ENCODE results near the gene AKR1C1. TPM values are rescaled to one million over a fixed set of nuclear protein-coding genes. Genes with fewer than 3 reads are reported as not detected.

The AKR1C1 gene
- total and polyA plus RNA-seq, 2 of the 4 experiments (the other 2 are of a cell fraction): 5.0 to 5.4 TPM

GRCh38 chr10:4984223-4984622 lies 21.0 kb downstream of the AKR1C1 start:
- no peak overlapping the region for H4K5ac ChIP-seq (ENCODE audit: low read depth, low read length)
- no peak overlapping the region for H2AK5ac ChIP-seq (ENCODE audit: low read depth, low read length)
- in situ Hi-C loops (cut with MboI; ENCODE audit: low sequenced_read_pairs): no loop called here
- no peak overlapping the region for H3K18ac ChIP-seq (ENCODE audit: low read depth, low read length)
- no peaks in the 10 kb centered on the region for H3K9me3 ChIP-seq (ENCODE audit: control insufficient read depth, insufficient read depth, low read length)
- H2BK20ac ChIP-seq (ENCODE audit: low read depth, low read length): no peak overlapping the region
- no peaks in the 10 kb centered on the region for H3K36me3 ChIP-seq (ENCODE audit: control insufficient read depth, insufficient read depth, low read length)
- ATAC-seq (ENCODE audit: low read depth) (no peak), DNase-seq (no peak)
- no peak overlapping the region for H3K14ac ChIP-seq (replicated peaks; ENCODE audit: low read depth, low read length)
- no peak for TF ChIP-seq CEBPB (IDR thresholded peaks at IDR 0.05; ENCODE audit: low read depth, low read length)
- no peak for TF ChIP-seq CHD1 (IDR thresholded peaks at IDR 0.05; ENCODE audit: low read depth, low read length)
- no peak for TF ChIP-seq SMC3 (IDR thresholded peaks at IDR 0.05; ENCODE audit: low read depth, low read length)
- TF ChIP-seq CTCF (conservative IDR thresholded peaks at IDR 0.05; ENCODE audit: low read depth, low read length): no peak
- no peak for TF ChIP-seq MXI1 (IDR thresholded peaks at IDR 0.05; ENCODE audit: borderline replicate concordance, low read depth, low read length)
- no peak for TF ChIP-seq RCOR1 (IDR thresholded peaks at IDR 0.05; ENCODE audit: insufficient replicate concordance, low read length)
- no peak for TF ChIP-seq RAD21 (IDR thresholded peaks at IDR 0.05; ENCODE audit: low read length)
- no peak for TF ChIP-seq MAZ (IDR thresholded peaks at IDR 0.05; ENCODE audit: borderline replicate concordance, low read depth, low read length)
- no peak for TF ChIP-seq MAFK (IDR thresholded peaks at IDR 0.05; ENCODE audit: low read depth, low read length)
- no peak for TF ChIP-seq POLR2A (IDR thresholded peaks at IDR 0.05; ENCODE audit: low read depth, low read length)
- TF ChIP-seq RFX5 (IDR thresholded peaks at IDR 0.05; ENCODE audit: low read depth, low read length): no peak
- no peak for TF ChIP-seq NFE2L2 (IDR thresholded peaks at IDR 0.05; ENCODE audit: low read depth, low read length)
- TF ChIP-seq USF2 (IDR thresholded peaks at IDR 0.05; ENCODE audit: low read depth, low read length): no peak
- no peak overlapping the region for H2AK9ac ChIP-seq (replicated peaks; ENCODE audit: low read depth, low read length, poor library complexity)
- no peak overlapping the region for H2BK15ac ChIP-seq (ENCODE audit: low read depth, low read length)
- no peak overlapping the region for H3K4me2 ChIP-seq (ENCODE audit: low read depth, low read length)
- H4K20me1 ChIP-seq (ENCODE audit: insufficient read depth, low read length): no peaks in the 10 kb centered on the region
- no peak overlapping the region for H3K23ac ChIP-seq (ENCODE audit: low read depth, low read length)
- no peak overlapping the region for H3K27ac ChIP-seq (ENCODE audit: insufficient read depth, low read length)
- intact Hi-C loops (cut with micrococcal nuclease): no loop called here
- H4K91ac ChIP-seq (ENCODE audit: insufficient read depth, low read depth, low read length): no peak overlapping the region
- H3K56ac ChIP-seq (ENCODE audit: extremely low read depth, insufficient read depth, low read length): no peak overlapping the region
- no TSS peak for BruUV-seq (replicated peaks)
- CTCF ChIA-PET: interaction anchor here (2.0 kb wide), 1 partner anchor 134 kb away, joined by 7 read pairs; no protein-coding TSS in a partner anchor
- dilution Hi-C loops (cut with HindIII; ENCODE audit: low sequenced_read_pairs, unreplicated experiment): no loop called here
- H3K79me1 ChIP-seq (ENCODE audit: low read depth in 1 of 2, low read length in 2 of 2): no peaks in the 10 kb centered on the region
- no peak overlapping the region for H3K4ac ChIP-seq (ENCODE audit: low read depth, low read length)
- no peak overlapping the region for H3K4me3 ChIP-seq (ENCODE audit: insufficient read depth, low read depth, low read length)
- POLR2A ChIA-PET (ENCODE audit: unreplicated experiment): no interaction called here
- H3K9me1 ChIP-seq (ENCODE audit: insufficient read depth, low read length): no peaks in the 10 kb centered on the region
- H3K4me1 ChIP-seq (ENCODE audit: control insufficient read depth, insufficient read depth, low read length): peaks cover 4% of the 10 kb centered on the region; the same call in 1 of the 2 replicates
- no peak overlapping the region for H2BK5ac ChIP-seq (ENCODE audit: low read depth, low read length, poor library complexity, severe bottlenecking)
- H2BK120ac ChIP-seq (ENCODE audit: low read depth, low read length): no peak overlapping the region
- H3K27me3 ChIP-seq (ENCODE audit: control insufficient read depth, insufficient read depth, low read length): no peaks in the 10 kb centered on the region
- H2AFZ ChIP-seq (replicated peaks; ENCODE audit: low read length, poor library complexity): peak overlapping the region; percentile 41
- H3K9ac ChIP-seq (ENCODE audit: low read depth, low read length): no peak overlapping the region
- 88% methylated on average over 10 of the region's 10 CpGs; no CpG with 5 or more reads in 1 of the 2 experiments for WGBS, 2 experiments (ENCODE audit: extremely low coverage in 2 of 2, insufficient read length in 1 of 2)
- no peak overlapping the region for H4K8ac ChIP-seq (ENCODE audit: low read depth in 2 of 2, low read length in 2 of 2)

All from IMR-90 (cell line).